ENCODE results near the gene MBP.

- no peak for TF ChIP-seq POLR2A (IDR thresholded peaks at IDR 0.05; ENCODE audit: low read depth, low read length)
- TF ChIP-seq TAF1 (IDR thresholded peaks at IDR 0.05; ENCODE audit: low read depth, low read length) = no peak
- TF ChIP-seq POLR2AphosphoS5 (IDR thresholded peaks at IDR 0.05; ENCODE audit: low read depth, low read length) = no peak
- TF ChIP-seq SPI1 (IDR thresholded peaks at IDR 0.05; ENCODE audit: low read depth, low read length) = peak; percentile 35
These were observed 34.6 kb downstream of the MBP start for GRCh38 chr18:77098029-77098428.

Measured in GM12891 (cell line).